Heart left ventricle (tissue), 16 donors: ENCODE results near the gene EPN2. TPM values are rescaled to one million over a fixed set of nuclear protein-coding genes. Genes with fewer than 3 reads are reported as not detected.

Source experiments
- ATAC-seq, 4 donors: fragments of 200-7000 bp; cut with Tn5 transposase; one replicate each; pipeline ENCODE4 v1.9.1; 2020 to 2022; ENCODE audit warnings: moderate library complexity in 4 of 4, mild to moderate bottlenecking in 3 of 4, moderate number of reproducible peaks in 1 of 4
- DNase-seq, 5 donors: peaks; one replicate each; pipeline ENCODE4 v3.0.0-alpha.2; 2020
- H3K27ac ChIP-seq, 12 donors: fragments of 200-600 bp; sonication (generic) in 4 of 12; one replicate each; pipeline versions ENCODE4 v1.5.0 to v1.8.0; 2016 to 2022; ENCODE audit warnings: mild to moderate bottlenecking in 2 of 12
- H3K27me3 ChIP-seq, 9 donors: fragments of 200-600 bp; sonication (generic) in 2 of 9; one replicate each; pipeline versions ENCODE4 v1.5.1 to v1.8.0; 2016 to 2022; ENCODE audit warnings: mild to moderate bottlenecking in 3 of 9
- H3K36me3 ChIP-seq, 9 donors: fragments of 200-600 bp; sonication (generic) in 2 of 9; one replicate each; pipeline versions ENCODE4 v1.5.0 to v1.8.0; 2018 to 2022; ENCODE audit warnings: mild to moderate bottlenecking in 2 of 9
- H3K4me1 ChIP-seq, 12 donors: fragments of 200-600 bp; sonication (generic) in 4 of 12; one replicate each; pipeline versions ENCODE4 v1.5.0 to v1.8.0; 2016 to 2022; ENCODE audit warnings: mild to moderate bottlenecking in 3 of 12
- H3K4me3 ChIP-seq, 12 donors: fragments of 200-600 bp; sonication (generic) in 4 of 12; one replicate each; pipeline versions ENCODE4 v1.5.0 to v1.8.0; 2017 to 2022; ENCODE audit warnings: mild to moderate bottlenecking in 9 of 12, moderate library complexity in 4 of 12
- H3K9me3 ChIP-seq, 12 donors: fragments of 200-600 bp; sonication (generic) in 4 of 12; one replicate each; pipeline versions ENCODE4 v1.5.0 to v1.8.0; 2016 to 2022; ENCODE audit warnings: mild to moderate bottlenecking in 1 of 12
- POLR2A ChIP-seq, 2 donors: fragments of 450-650 bp; IDR thresholded peaks; one replicate each; pipeline ENCODE4 v1.6.1; 2017; ENCODE audit warnings: antibody characterized with exemption in 2 of 2, mild to moderate bottlenecking in 2 of 2, moderate library complexity in 2 of 2
- WGBS, 4 donors: extraction: QIAGEN DNeasy Blood & Tissue Kit in 2 of 4; methylation state at CpG; one replicate each; pipeline versions ENCODE4 v1.1.5 to v1.1.7; 2013 to 2018; 5-methylcytosine and 5-hydroxymethylcytosine counted together
- intact Hi-C, 10 donors: fragments of 100-400 bp; cut with DNase I; formaldehyde crosslinking; loops; one replicate each; pipeline versions ENCODE4 v1.11.1 to v1.14.2; 2022
- polyA plus RNA-seq, 2 donors: library from polyadenylated mRNA; stranded (reverse); fragments of 200-250 nt; gene quantifications; one replicate each; pipeline ENCODE4 v1.2.3, GENCODE V29; 2013
- total RNA-seq, 9 donors: library from RNA; depleted of rRNA in 2 of 9; stranded (reverse); fragments of >200 nt in 2 of 9; fragmentation: NEBNext Ultra II Directional in 3 of 9; extraction: Animal tissue kit (Norgen Biotek cat#: 25700) in 3 of 9; gene quantifications; one replicate each; pipeline versions ENCODE4 v1.1.0 to v1.2.4, GENCODE V29; 2016 to 2023
- TF ChIP-seq, protein P1 (sequence below), 12 donors: fragments of 200-600 bp; sonication (generic) in 4 of 12; IDR thresholded peaks; one replicate each; pipeline versions ENCODE4 v1.5.0 to v1.8.0; 2018 to 2022; ENCODE audit warnings: antibody characterized with exemption in 12 of 12, mild to moderate bottlenecking in 5 of 12
- donor health status: ischemic (EF 13 %, LVEDD 7.1; RV severe dilation, severe dysfunction).
- donor health status: healthy with polysubstance abuse.
- donor health status: DM: no; HTN: yes; CAD: no.
- donor health status: DM: no; HTN: no; CAD: no.
- donor health status: ischemic (EF 25% LVEDD 6.9; RV normal size, moderate dysfunction).
- donor health status: ischemic (EF 25% LVEDD 5.7; RV mildly dilated, moderate dysfunction).
- donor health status: healthy.
- donor health status: DM: yes; HTN: yes; CAD: no.
- donor health status: ischemic (EF 35%, LVEDD 5.7; RV mildly dilated, moderate dysfunction).
- donor health status: nonischemic (EF 11% LVEDD 7.7; RV severe dilation, severe dysfunction).
- donor health status: DM: yes; HTN: yes; CAD: no.
- donor health status: PGD.
- donor health status: ischemic (EF 29% LVEDD 5.4; RV normal size, mild dysfunction).
- donor health status: nonischemic (EF 23%, LVEDD 6.1; RV moderate dilation, normal function).

EPN2 gene
- total and polyA plus RNA-seq, 11 donors: 26.4 to 114 (median 72.0) TPM

DNA sequence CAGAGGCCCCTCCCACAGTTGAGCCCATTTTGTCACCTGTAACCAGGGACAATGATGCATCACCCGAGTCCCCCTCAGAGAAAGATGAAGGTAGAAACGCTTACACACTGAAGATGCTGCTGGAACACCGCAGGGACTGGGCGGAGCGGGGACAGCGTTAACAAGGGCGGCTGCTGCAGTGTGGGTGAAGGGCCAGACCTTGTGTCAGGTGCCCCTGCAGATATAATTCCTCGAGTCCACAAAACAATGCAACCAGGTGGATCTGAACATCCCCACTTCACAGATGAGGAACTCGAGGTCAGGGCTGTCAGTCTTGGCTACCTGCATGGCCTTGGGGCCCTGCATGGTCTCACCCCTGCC is 134.8 kb downstream of the EPN2 start:
- WGBS, 4 donors: 88 to 93% (median 90%) methylated on average over 9 of the region's 9 CpGs
- Histone ChIP-seq H3K4me3 (no peak overlapping the region), H3K9me3 (no peaks in the 10 kb centered on the region), H3K4me1 (peaks cover 0 to 55% (median 20%) of the 10 kb centered on the region in 12 donors), H3K27me3 (no peaks in the 10 kb centered on the region), H3K36me3 (no peaks in the 10 kb centered on the region), H3K27ac (no peak overlapping the region)
- no peak for TF ChIP-seq POLR2A (IDR thresholded peaks at IDR 0.05)
- TF ChIP-seq, protein P1, sequence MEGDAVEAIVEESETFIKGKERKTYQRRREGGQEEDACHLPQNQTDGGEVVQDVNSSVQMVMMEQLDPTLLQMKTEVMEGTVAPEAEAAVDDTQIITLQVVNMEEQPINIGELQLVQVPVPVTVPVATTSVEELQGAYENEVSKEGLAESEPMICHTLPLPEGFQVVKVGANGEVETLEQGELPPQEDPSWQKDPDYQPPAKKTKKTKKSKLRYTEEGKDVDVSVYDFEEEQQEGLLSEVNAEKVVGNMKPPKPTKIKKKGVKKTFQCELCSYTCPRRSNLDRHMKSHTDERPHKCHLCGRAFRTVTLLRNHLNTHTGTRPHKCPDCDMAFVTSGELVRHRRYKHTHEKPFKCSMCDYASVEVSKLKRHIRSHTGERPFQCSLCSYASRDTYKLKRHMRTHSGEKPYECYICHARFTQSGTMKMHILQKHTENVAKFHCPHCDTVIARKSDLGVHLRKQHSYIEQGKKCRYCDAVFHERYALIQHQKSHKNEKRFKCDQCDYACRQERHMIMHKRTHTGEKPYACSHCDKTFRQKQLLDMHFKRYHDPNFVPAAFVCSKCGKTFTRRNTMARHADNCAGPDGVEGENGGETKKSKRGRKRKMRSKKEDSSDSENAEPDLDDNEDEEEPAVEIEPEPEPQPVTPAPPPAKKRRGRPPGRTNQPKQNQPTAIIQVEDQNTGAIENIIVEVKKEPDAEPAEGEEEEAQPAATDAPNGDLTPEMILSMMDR (IDR thresholded peaks at IDR 0.05): no peak
- intact Hi-C loops: loop anchor here in 2 of 10 donors (5.0 to 10.0 kb wide), 2 partner anchors 40 to 273 kb away; partner anchors contain the start of genes ALDH3A2 (in 1 of the 2) and RNF112 (in 1 of the 2)
- ATAC-seq: no peak
- DNase-seq: no peak

DNA sequence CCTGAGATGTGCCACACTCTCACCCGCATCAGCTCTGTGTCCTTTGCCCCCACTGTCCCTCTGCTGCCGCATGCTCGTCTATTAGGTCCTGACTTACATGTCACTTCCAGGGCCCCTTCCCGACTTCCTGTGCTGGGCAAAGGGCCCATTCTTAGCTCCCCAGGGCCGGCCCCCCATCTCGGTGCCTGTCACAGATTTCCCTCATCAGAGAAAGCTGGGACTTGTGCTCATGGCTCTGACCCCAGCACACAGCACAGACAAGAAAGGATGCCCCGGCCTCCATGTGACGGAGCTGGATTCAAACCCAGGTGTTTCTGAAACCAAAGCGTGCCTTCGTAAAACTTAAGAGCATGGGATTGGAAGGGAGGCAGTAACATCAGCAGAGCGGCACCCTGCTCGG is 135.3 kb downstream of the EPN2 start:
- TF ChIP-seq, protein P1 (IDR thresholded peaks at IDR 0.05): no peak
- no peak for TF ChIP-seq POLR2A (IDR thresholded peaks at IDR 0.05)
- no peaks in the 10 kb centered on the region for H3K27me3 ChIP-seq
- H3K27ac ChIP-seq: no peak overlapping the region
- H3K4me3 ChIP-seq: no peak overlapping the region
- DNase-seq: no peak
- intact Hi-C loops: loop anchor here in 2 of 10 donors (5.0 to 10.0 kb wide), 2 partner anchors 40 to 272 kb away; partner anchors contain the start of genes ALDH3A2 (in 1 of the 2) and RNF112 (in 1 of the 2)
- ATAC-seq: no peak
- H3K9me3 ChIP-seq: no peaks in the 10 kb centered on the region
- H3K4me1 ChIP-seq: peaks cover 0 to 58% (median 23%) of the 10 kb centered on the region in 12 donors
- WGBS, 4 donors: 73 to 86% (median 82%) methylated on average over 8 to 12 of the region's 12 CpGs
- no peaks in the 10 kb centered on the region for H3K36me3 ChIP-seq

DNA sequence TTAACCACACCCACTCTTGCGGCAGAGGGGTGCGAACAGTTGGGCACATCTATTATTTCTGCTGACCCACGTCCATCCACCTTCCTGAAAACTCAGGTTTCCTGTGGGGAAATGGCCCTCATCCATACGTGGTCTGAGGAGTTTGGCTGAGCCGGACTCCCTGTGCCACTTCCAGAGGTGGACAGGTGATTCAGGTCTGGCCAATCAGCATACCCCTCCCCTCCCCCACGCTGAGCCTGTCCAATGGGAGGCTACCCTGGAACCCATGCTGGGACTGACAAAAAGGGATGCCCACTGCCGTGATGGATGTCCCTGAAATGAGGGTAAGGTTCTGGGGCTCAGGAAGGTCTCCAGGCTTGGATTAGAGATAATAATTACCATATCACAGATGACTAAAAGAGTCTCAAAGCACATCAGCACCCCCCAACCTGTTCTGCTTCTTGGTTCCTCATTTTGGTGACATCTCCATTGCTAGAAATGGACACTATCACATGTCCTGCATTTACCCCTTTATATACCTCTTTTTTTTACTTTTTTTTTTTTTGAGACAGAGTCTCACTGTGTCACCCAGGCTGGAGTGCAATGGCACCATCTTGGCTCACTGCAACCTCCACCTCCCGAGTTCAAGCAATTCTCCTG is 135.8 kb downstream of the EPN2 start:
- no peak overlapping the region for H3K4me3 ChIP-seq
- H3K36me3 ChIP-seq: no peaks in the 10 kb centered on the region
- no peak for DNase-seq
- peaks cover 0 to 55% (median 23%) of the 10 kb centered on the region in 12 donors for H3K4me1 ChIP-seq
- ATAC-seq: no peak
- WGBS, 4 donors: 84 to 88% (median 86%) methylated on average over 8 of the region's 8 CpGs
- no peaks in the 10 kb centered on the region for H3K27me3 ChIP-seq
- no peaks in the 10 kb centered on the region for H3K9me3 ChIP-seq
- TF ChIP-seq, protein P1 (IDR thresholded peaks at IDR 0.05): no peak
- TF ChIP-seq POLR2A (IDR thresholded peaks at IDR 0.05): no peak
- H3K27ac ChIP-seq: no peak overlapping the region
- intact Hi-C loops: loop anchor here in 2 of 10 donors (5.0 to 10.0 kb wide), 2 partner anchors 39 to 272 kb away; partner anchors contain the start of genes ALDH3A2 (in 1 of the 2) and RNF112 (in 1 of the 2)

DNA sequence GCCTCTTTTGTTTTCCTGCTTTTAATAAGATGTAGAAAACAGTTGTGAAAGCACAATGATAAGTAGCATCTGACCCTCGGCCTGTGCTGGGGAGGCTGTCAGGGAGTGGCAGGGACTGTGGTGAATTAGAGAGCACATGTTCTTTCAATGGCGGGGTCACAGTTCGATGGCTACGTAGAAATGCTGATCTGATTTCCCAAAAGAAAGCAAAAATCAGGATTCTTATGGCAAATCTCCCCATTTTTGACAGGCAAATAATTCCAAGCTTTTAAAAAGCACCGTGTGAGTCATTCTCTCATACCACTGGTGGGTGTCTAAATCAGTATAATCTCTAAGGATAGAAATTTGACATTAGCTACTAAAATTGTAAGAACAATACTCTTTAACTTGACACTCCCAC is 137.0 kb downstream of the EPN2 start:
- 87 to 92% (median 90%) methylated on average over 5 of the region's 5 CpGs for WGBS, 4 donors
- Histone ChIP-seq H3K27me3 (no peaks in the 10 kb centered on the region), H3K27ac (no peak overlapping the region), H3K4me1 (peaks cover 4 to 50% (median 28%) of the 10 kb centered on the region in 12 donors), H3K36me3 (no peaks in the 10 kb centered on the region), H3K4me3 (no peak overlapping the region), H3K9me3 (no peaks in the 10 kb centered on the region)
- TF ChIP-seq, protein P1 (IDR thresholded peaks at IDR 0.05): no peak
- TF ChIP-seq POLR2A (IDR thresholded peaks at IDR 0.05): no peak
- intact Hi-C loops: loop anchor here in 2 of 10 donors (5.0 to 10.0 kb wide), 2 partner anchors 38 to 271 kb away; partner anchors contain the start of genes ALDH3A2 (in 1 of the 2) and RNF112 (in 1 of the 2)
- no peak for ATAC-seq
- no peak for DNase-seq
